NOMO-1 treated with DMSO at 0.1 percent for 48 hours (cell line): ENCODE results near the gene PGM3.
"Not testable (repeated sequence)": the region's sequence is repeated elsewhere in the genome, so short reads cannot be mapped to it uniquely, and the experiment has no call there.

Experiments
- DNase-seq: peaks from one replicate; lab custom pipeline; 2025; ENCODE audit not compliant: unreplicated experiment; lab: John Stamatoyannopoulos, UW

The PGM3 gene, protein sequence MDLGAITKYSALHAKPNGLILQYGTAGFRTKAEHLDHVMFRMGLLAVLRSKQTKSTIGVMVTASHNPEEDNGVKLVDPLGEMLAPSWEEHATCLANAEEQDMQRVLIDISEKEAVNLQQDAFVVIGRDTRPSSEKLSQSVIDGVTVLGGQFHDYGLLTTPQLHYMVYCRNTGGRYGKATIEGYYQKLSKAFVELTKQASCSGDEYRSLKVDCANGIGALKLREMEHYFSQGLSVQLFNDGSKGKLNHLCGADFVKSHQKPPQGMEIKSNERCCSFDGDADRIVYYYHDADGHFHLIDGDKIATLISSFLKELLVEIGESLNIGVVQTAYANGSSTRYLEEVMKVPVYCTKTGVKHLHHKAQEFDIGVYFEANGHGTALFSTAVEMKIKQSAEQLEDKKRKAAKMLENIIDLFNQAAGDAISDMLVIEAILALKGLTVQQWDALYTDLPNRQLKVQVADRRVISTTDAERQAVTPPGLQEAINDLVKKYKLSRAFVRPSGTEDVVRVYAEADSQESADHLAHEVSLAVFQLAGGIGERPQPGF

DNA sequence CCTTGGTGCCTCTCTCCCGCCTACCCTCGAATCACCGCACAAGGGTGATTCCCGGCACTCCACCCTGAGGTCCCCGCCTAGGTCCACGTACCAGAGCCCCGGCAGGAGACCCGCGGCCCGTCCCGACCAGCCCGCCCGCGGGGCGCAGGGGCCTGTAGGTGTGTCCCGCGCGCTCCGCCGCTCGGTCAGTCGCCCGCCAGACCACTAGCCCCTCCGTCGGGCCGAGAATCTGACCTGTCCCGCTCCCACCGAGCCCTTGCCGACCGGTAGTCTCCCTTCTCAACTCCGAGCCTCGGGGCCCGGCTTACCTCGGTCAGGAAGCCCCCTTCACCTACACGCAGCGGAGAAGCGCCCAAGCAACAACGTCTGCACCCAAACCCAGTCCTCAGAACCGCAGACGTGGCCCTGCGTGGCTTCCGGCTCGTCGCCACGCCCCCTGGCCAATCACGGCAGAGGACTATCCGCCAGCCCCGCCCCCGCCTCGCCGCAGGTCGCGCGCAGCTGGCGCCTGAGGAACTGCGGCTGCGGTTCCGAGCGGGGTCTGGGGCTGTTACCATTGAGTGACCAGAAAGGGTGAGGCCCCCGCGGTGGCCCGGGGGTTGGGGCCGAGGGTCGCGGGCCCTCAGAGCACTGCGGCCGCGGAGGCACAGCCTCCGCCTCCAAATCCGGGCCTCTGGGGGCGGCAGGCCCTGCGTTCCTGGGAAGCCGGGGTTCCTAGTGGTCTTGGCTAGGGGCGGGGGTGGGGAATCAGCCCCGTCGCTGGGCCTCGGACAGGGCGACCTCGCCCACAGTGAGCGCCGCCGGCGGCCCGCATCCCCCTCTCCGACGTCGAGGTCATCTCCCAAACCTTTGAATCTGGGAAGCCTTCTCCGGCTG lies at the start of gene PGM3, which contains the start of gene RWDD2A:
PGM3 (minus strand) TSS at position 395 of the 876 bp plus-strand sequence. CDS start 2,253 bp downstream, outside the sequence.
RWDD2A (plus strand) TSS at position 487 of the 876 bp plus-strand sequence. CDS start 1,095 bp downstream, outside the sequence.
- DNase-seq, result peak; percentile 81

DNA sequence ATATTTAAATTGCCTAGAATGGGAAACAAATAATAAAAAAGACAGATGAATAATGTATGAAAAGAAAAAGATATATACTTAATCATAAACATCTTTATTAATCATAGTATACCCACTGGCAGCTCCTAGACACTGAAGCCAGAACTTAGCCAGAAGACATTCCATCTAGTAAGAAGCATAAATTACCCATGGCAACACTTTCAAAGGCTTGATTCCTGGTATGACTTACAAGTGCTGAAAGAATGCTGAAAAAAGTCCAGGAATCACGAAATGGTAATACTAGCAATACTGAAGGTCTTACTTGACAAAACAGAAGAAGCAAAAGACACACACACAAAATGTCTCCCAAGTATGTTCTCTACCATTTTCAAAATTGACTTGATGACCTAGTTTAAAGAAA lies 38.1 kb upstream of the PGM3 start:
- DNase-seq, result no peak

DNA sequence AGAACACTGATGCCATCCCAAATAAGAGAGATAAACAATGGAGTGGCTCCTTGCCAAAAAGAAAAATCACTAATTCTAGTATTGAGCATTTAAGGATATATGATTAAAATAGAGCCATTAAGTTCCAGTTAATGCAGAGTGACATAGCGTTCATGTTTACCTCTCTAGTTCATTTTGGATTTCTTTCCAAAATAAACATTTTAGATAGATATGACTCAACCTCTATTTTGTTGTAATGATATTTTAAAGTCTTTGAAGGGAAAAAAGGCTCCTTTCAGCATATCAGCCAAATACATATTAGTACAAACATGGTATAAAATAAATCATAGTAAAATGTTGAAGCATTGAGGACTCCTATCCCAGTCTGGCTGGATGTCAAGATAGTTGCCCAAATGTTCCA lies 33.5 kb upstream of the PGM3 start:
- no peak for DNase-seq

DNA sequence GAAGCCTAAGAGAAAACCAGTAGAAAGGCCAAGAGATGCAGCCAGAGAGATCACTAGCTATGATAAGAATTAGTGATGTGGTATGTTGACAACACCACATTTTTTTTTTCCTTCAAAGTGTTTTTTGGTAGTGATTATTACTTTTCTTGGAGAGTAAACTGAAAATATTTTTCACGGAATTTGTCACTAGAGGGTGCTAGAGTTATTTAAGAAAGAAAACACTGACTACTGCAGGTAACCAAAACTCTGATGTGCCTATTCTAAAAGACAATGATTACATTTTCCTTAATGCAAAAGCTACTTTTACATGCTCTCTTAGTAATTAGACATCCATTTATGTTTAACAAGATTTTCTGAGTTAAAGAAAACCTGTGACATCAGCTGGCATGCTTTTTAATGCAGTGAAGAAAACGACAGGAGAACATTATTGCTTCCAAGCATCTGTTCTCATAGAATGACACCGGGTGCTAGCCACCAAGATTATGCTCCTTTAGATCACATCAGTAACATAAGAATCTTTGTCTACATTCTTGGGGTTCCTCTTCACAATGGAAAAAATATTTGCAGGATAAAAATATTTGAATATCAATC lies 28.9 kb upstream of the PGM3 start:
- peak; percentile 53 for DNase-seq

DNA sequence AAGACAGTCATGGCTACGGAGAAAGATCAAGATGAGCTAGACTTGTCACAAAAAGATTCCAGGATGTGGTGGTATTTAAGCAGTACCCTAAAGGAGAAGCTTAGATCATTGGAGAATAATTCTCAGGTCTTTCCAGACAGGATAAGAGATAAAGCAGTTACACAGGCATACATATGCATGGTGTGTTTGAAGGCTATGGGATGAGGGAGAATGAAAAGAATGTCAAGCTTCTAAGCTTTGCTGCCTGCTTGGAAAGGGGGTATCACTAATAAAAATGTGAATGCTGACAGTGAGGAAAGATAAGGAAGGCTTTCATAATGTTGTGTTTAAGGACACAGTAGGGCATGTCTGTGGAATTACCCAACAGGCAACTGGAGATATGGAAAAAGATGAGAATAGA lies 28.2 kb upstream of the PGM3 start:
- DNase-seq, result no peak

DNA sequence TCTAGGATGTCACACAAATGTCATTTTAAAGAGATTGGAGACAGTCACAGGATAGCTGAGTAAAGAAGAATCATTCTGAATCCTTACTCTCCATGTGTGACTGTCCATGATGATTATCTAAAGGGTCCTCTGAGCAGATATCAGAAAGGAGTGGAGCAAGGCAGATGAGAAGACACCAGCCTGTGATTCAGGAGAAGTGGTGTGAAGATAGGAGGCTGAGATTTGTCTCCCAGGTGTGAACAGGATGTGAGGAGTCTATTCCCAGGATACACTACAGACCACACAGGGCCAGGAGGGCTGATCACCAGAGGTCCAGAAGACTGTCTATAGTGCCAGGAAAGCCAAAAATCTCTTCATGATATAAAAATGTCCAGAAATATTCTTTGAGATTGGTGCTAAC lies 27.1 kb upstream of the PGM3 start:
- no peak for DNase-seq

DNA sequence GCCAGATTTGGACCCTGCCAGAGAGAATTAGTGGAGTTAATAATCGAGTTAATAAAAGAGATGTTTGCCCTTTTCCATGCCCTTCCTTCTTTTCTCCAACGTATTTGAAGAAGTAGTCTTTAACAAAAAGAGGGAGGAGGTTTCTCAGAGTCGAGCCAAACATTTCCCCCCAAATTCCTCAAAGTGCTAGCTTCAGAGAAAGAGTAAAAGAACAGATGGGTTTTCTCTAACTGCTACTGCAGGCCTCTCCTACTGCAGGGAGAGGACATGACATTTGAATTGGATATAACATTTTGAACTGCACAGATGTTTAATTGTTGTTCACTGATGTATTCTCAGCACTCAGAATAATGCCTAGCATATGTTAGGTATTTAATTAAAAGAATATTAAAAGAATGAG lies 25.6 kb upstream of the PGM3 start:
- no peak for DNase-seq

DNA sequence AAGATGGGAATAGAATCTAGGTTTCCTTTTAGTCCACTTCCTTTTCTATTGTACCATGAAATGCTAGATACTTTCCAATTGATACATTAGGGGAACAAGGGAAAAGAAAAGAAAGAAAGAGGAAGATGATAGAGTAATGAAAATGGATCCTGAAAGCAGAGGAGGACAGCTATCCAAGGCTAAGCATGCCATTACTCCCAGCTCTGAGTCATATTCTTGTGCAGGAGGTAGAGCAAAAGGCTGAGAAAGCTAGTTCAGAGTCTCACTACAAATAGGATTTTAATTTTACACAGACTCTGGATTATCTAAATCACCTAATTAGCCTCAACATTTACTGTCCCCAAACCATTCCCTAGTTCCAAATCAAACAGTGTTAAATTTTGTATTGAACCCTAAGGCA lies 23.7 kb upstream of the PGM3 start:
- no peak for DNase-seq

DNA sequence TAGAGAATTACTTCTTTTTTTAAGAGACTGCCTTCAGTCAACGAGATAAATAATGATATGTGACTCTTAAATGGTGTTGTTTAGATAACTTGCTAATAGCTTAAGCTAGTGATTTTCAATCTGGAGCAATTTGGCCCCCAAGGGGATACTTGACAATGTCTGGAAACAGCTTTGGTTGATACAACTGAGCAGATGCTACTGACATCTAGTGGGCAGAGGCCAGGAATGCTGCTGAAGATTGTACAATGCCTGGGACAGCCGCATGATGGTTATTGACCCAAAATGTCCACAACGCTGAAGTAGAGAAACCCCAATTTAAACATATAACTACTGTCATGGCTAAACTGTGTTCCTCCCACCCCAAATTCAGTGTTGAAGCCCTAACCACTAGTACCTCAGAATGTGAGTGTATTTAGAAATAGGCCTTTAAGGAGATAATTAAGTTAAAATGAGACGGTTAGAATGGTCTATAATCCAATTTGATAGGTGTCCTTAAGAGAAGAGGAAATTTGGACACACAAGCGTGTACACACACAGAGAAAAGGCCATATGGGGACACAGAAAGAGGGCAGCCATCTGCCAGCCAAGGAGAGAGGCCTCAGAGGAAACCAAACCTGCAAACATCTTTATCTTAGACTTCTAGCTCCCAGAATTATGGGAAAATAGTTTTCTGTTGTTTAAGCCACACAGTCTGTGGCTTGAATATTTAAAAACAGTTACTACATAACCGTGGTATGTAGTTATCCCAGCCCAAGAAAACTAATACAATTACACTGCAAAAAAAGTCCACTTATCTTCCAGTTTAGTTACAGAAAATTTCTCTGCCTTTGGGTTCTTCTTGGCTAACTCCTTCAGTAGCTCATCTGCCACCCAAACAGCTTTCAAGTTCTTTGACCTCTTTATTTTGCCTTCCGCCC lies 22.3 kb upstream of the PGM3 start:
- peak; percentile 67 for DNase-seq

DNA sequence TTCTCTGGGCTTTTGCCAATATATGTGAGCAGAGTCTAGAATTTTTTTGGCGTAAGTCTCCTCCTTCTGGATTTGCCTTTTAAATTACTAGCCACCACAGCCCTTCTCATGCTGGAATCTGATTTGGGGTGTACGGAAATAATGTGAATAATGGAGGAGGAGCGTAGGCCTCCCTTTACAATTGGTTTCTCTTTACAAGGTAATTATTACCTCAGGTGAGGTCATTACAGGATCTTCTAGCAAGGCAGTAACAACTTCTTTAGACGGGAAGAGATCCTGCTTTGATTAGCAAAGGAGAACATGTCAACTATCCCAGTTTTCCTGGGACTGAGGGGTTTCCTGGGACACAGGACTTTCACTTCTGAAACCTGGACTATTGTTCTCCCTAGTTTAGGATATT lies 9.0 kb upstream of the PGM3 start:
- no peak for DNase-seq

DNA sequence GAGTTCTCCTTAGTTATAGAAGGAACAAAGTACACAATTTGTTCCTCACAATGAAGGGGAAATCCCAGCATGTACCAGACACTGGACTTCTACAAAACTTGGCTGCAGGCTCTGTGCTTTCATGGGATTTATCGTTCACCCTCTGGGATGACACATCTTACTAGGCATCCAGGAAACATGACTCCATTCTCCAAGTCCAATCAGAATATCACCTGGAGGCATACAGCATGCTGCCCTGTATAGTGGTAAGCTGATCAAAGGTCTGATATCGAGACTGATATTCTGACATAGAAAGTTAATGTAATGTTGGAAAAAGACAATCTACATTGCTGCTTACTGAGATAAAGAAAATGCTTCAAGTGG lies 6.8 kb upstream of the PGM3 start:
- no peak for DNase-seq

DNA sequence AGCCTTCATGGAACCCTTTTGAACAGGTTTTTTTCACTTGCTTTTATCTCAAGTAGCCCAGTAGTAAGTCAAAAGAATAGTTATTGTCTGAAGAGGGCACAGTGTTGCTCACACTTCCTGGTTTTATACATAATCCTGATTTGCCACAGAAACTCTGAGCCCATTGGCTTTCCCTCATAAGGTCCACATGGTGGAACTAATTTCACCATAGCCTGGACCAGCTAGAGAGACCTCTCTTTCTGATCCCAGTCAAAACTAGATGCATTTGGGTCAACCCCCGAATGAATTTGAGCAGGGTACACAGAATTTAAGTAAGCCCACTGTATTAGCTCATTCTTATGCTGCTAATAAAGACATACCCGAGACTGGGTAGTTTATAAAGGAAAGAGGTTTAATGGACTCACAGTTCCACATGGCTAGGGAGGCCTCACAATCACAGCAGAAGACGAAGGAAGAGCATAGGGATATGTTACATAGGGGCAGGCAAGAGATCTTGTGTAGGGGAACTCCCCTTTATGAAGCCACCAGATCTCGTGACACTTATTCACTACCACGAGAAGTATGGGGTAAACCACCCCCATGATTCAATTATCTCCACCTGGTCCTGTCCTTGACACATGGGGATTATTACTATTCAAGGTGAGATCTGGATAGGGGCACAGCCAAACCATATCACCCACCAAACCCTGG lies 6.3 kb upstream of the PGM3 start:
- DNase-seq, result no peak

DNA sequence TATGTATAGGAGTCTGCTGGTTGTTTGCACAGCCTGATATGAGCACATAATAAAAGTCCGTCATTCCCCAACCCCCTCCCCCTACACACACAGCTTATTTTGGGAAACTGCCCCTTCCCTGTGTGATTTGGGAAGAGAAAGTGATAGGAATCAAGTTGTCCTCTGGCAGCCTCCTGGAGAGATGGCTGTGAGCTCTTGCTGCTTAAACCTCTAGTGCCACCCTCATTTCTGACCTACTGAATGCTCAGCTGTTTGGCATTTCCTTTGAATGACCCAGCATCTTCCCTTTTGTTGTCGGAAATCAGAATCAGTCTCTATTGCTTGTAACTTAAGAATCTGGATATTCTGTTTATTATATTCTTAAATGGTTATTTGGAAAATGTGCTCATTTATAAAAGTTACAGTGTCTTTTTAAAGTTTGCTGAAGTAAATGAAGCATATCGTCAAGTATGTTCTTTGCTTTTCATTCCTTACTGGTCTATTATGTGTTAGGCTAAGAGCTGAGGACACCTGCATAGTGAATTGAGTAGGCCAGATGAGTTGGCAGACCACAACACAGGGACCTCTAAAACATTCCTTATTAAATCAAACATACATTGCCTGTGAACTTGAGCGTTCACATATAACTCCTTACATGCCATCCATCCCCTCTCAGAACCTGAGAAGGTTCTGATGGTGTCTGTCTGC lies 5.6 kb upstream of the PGM3 start:
- DNase-seq, result no peak

DNA sequence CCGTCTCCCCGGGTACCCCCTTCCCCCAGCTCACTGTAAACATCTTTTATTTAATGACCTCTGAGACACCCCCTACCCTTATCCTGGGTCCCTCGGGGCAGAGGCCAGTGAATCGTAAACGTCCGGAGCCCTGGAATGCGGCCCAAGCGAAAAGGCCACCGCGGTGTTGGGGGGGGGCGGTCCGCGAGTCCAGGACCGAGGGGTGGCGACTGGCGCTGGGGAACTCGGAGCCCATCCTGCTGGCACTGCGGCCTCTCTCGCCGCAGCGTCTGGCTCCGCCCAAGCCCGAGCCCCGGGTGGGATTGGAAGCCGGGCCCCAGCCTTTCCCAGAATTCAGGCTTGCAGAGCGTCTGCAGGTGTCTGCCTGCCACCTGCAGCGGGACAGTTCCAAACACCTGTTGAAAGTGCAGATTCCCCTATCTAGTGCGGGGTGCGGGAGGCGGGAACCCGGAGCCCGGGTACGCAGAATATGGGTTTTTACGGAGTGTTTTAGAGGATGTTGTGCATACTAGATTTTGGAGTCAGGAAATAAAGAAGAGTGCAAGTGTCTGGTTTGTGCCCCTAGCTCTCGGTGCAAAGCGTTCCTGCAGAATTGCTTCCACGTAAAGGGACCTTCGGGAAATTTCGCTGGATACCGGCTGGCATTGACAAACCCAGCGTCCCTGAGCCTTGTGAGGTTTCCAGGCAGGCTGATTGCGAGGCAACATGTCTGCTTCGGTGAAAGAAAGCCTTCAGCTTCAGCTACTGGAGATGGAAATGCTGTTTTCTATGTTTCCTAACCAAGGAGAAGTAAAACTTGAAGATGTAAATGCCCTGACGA lies 892 bp upstream of the PGM3 start:
- peak; percentile 12 for DNase-seq

DNA sequence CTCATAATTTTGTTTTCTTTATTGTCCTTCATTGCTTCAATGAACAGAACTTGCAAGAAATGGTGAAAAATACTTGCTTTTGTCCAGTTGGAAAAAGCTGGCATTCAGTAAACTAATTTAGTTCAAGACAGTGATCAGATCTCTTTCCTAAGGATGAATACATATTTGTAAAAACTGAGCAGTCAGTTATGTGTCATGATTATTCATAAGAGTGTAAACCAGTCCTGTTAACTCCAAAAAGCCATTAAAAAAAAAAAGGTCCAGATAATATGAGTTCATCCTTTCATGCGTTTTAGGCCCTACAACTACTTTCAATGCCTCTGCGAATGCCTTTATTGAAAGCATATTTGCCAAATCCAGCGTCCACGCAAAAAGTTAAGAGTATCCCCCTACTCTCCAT lies 609 bp downstream of the PGM3 start:
- DNase-seq, result no peak

DNA sequence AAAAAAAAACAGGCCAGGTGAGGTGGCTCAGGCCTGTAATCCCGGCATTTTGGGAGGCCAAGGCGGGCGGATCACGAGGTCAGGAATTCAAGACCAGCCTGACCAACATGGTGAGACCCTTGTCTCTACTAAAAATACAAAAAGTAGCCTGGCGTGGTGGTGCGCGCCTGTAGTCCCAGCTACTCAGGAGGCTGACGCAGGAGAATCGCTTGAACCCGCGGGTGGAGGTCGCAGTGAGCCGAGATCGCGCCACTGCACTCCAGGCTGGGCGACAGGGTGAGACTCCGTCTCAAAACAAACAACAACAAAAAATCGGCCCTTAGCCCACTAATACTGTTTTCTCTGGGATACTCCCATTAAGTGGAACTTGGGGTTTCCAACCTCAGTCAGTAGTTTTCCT lies 1.1 kb downstream of the PGM3 start:
- DNase-seq, result not testable (repeated sequence)

DNA sequence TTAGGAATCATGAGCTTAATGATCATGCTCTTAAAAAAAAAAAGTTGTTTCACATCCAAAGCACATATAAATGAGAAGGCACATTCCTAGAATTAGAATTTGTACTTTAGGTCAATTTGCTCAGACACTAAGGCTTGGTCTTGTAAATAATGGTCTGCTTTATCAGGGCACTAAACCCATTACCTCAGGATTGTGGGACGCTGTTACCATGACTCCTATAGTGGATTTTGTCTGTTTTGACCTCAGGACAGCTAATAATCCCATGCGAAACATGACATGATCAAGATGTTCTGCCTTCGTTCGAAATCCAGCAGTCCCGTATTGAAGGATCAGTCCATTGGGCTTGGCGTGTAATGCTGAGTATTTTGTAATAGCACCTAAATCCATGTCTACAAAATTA lies 2.4 kb downstream of the PGM3 start:
- no peak for DNase-seq

DNA sequence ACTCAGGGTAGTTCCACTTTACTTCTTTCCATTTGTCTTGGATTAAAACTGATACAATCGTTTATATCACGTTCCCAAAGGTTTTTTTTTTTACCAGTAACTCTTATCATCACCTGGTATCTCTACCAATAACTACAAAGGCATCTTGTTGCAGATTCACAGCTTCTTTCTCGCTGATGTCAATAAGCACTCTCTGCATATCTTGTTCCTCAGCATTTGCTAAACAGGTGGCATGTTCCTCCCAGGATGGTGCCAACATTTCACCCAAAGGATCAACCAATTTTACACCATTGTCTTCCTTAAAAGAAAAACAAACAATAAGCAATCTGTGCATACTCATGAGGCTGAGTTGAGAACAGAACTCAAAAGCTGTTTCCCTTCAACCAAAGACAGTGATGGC lies 4.6 kb downstream of the PGM3 start:
- DNase-seq, result no peak
